NAMALWA (cell line): ENCODE measurements around the gene MYO5B.
A peak's percentile ranks its signal among the peaks of the same experiment; 100 is the strongest.
"Not testable (repeated sequence)": the region's sequence is repeated elsewhere in the genome, so short reads cannot be mapped to it uniquely, and the experiment has no call there.

Experiments
- DNase-seq: peaks from one replicate; pipeline ENCODE4 v3.0.0-alpha.2; 2015; ENCODE audit warnings: low spot score

MYO5B gene

DNA sequence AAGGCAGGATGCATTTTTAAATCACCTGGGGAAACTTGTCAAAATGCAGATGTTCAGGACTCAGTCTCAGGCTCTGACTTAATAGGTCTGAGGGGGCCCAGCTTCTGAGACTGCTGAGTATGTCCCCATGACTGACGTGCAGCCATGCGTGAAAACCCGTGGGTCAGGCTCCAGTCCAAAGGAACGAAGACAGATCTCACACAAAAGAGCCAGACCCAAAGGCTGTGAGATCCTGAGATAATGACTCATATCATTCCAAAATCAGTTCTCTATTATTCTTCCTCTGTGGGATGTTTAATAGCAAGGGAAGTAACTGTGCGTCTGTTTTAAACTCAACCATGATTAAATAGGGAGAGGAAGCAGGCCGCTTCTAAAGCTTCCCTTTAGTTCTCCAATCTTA is 274.2 kb downstream of the MYO5B start:
- no peak for DNase-seq

DNA sequence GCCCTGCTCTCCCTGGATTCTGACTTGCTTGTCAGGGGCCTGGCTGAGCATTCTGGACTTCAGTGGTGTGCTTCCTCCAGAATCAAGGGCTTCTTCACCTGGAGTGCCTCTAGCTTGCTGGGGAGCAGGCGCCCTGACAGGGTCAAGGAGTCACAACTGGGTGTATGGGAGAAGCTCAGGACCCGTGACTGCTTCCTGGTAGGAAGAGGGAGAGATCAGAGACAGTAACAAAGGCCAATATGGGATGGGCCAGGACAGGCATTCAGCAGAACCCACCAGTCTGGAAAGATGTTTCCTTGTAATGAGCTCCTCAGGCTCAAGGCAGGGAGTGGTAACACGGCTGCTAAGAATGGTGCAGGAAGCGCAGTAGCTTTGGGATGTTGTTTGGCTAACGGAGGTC is 277.2 kb downstream of the MYO5B start:
- no peak for DNase-seq

DNA sequence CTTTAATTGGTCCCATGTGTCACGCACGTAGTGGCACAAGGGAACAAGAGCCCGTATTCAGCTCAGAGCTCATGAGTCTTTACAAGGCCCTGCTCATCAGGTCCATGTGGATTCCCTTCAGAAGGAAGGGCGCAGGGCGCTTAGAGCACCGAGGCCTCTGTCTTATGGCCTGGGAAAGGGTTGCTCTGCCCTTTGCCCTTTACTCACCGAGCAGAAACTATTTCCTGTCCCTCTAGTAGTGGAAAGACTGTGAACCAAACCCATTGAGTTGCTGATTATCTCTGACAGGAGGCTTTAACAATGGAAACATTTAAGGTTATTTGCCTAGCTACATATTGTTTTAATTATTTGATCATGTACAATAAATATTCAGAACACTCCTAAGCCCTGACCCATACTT is 279.6 kb downstream of the MYO5B start:
- DNase-seq, result no peak

DNA sequence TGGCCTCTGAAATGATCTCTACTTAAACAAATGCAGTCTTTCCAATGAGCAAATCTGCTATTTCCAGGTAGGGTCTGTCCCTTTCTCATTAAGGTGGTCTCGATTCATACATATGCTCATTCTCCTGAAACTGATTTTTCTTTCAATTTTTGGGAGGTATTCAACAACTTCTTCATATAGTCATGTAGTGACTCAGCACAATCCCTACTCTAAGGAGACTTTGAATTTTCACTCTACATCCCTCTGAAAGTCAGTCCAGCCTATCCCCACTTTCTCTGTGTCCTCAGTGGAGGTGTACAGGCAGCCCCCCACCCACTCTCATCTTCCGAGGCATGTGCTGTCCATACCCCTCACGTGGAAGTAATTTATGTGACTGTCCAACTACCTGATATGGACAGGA is 281.7 kb downstream of the MYO5B start:
- no peak for DNase-seq

DNA sequence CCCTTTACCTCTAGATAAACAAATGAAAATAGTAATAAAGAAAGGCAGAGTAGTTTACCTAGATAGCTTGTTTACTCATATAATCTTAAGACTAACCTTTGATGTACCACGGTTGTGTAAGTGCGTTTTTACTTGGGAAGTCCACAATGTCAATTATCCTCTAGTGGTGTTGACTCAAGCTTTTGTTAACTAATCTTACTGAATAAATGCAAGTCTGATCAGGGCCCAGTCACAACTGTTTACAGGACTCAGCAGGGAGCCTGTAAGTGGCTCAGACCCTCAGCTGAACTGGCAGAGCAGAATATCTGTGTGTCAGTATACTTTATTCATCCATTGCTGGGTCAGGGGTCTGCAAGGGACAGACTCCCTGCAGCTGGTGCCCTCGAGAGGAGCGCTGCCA is 283.5 kb downstream of the MYO5B start:
- DNase-seq, result no peak

DNA sequence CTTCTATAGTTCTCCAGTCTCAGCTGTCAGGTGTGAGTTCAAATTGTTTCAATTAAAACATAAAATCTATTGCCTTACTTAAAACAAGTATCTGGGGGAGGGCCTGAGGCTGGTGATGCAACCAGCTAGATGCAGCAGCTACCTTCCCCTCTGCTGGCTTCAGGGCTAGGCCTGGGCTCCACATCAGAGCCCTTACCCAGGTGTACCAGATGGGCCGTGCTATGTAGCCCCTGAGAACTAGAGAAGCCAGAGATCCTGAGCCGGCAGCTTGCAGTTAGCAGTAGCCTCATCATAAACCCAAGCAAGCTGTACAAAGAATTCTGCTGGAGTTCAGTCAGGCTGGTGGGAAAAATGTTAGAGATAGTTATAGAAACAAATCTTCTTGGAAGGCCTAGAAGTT is 284.0 kb downstream of the MYO5B start:
- no peak for DNase-seq

DNA sequence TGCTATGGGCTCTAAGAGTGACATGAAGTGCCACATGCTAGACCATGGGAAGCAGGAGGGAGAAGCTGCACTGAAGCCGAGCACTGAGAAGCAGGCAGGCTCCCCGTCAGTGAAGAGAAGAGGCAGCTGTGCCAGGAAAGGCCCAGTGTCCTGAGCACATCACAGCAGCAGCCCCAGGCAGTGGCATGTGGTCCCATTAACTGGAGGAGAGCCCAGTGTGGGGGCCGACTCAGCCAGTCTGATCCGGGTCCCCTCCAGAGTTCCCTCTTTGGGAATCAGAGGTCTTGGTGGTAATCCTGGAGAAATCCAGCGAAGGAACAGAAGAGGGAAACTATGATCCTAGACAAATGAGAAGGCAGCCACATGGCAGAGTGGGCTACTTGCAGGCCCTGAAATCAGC is 284.9 kb downstream of the MYO5B start:
- no peak for DNase-seq

DNA sequence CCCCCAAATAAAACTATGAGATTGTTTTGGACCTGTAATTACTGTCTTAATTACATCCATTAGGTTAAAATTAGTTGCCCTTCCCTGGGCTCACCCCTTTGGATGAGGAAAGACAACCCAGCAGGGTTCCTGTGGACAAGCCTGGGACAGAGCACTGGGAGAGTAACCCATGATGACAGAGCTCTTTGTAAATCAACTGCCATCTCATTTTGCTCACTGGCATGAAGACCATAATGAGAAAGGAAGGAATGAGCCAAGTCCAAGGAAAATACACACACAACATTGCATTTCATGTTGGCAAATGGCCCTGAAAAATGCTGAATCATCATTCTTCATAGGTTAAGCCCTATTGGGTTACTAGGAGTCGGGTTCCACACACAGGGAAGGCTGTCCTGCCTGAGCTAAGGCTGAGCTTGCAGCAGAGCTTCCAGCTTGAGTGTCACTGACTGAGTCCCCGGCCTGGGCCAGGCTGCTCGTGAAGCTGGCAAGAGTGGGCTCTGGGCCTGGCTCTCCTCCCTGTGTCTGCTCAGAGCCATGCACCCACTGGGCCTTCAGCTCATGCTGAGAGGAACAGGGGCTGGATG is 287.5 kb downstream of the MYO5B start:
- DNase-seq, result no peak

DNA sequence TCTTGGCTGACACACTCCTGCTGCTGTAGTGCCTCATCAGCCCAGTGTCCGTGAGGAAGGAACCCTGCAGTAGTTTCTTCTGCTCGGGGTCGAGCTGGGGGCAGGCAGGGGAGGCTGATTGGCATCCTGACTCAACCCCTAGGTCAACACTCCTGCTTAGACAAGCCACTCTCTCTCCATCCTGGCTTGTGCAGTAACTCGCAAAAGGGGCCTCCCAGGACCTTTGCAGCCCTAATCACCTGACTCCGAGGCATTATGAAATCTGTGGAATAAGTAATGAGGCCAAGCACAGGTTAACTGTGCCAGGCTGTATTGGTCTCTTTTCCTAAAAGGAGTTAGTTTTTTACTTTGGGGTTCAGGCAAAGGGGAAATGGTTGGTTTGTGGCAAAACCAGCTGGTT is 289.2 kb downstream of the MYO5B start:
- no peak for DNase-seq

DNA sequence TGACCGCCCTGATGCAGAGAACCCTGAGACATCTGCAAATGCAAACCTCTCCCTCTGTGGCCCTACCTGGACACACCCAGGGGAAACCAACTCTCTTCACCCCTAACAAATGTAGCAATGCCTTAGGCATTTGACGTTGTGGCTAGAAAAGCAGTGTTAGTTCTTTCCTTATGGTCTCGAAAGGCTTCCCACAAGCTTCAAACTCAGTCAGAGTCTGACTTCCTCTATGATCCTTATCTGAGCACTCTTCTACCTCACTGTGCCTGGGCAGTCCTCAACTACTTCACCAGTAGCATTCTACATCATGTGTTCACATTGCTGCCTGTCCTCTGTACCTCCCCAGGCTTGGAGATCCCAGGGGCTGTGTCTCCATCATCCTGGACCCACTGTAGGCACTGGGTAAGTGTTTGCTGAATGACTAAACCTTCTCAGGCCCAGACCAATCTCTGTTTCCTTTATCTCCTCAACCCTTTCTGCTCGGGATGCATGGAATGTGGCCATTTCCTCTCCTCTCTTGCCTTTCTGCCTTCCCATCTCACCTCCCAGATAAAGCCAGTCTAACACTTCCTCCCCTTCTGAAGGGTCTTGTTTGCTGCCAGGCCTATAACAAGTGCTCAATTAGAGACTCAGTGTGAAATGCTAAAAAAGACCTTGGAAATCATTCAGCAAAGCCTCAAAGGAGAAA is 289.9 kb downstream of the MYO5B start:
- no peak for DNase-seq

DNA sequence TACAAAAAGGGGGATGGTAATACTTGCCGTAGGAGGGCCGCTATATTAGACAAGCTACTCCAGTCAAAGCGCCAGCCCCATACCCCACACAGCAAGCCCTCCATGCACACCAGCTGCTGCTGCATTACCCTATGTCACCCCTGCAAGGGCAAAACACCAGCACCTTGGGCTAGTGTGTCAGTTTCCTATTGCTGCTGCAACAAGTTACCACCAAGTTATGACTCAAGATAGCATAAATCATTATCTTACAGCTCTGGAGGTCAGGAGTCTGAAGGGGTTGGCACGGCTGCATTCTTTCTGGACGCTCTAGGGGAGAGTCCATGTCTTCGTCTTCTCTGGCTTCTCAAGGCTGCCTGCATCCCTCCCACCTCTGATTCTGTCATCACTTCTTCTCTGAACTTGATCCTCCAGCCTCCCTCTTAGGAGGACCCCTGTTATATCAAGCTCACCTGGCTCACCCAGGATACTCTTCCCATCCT is 293.0 kb downstream of the MYO5B start:
- no peak for DNase-seq

DNA sequence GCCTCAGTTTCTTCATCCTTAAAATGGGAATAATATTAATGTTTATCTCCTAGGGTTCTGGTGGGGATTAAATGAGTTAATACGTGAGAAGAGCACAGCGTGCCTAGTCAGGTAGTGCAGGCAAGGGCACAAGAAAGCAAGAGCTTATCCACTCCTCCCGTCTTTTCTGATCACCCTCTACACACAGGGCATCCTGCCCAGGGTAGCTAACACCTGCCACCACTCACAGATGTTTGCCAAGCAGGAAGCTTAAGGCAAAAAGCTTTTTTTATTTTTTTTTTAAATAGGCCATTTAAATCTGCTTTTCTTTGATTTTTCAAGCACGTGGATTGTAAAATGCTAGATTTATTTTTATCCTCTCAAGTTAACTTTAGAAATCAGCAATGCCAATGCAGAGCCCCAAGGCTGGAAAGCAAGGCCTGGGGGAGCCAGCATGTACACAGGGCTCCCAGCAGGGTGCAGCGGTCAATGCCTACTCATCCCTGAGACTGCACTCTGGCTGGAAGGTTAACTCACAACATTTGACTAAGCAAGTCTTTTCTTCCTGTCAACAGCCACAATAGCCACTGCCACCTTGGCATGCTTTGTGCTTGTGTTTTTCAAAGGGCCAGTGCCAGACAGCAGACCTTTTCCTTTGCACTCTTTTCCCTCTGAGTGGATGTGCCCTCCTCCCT is 295.2 kb downstream of the MYO5B start:
- DNase-seq, result peak; percentile 11

DNA sequence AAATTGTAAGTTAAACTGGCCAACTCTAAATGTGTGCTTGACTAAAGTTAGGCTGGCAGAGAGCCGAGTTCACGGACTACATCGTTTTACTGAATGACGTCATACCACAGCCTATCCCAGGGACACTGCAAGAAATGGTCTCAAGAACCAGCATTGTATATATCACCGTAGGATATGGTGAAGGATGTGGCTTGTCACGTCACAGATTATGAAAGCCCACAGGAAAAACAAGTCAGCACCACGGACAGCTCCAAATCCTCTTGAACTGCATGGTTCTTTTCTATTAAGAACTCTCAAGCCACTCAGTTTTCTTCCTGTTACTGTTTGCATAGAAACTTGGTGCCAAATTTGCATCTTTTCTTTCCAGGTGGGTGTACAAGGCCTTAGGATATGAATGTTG is 296.5 kb downstream of the MYO5B start:
- peak; percentile 79 for DNase-seq

DNA sequence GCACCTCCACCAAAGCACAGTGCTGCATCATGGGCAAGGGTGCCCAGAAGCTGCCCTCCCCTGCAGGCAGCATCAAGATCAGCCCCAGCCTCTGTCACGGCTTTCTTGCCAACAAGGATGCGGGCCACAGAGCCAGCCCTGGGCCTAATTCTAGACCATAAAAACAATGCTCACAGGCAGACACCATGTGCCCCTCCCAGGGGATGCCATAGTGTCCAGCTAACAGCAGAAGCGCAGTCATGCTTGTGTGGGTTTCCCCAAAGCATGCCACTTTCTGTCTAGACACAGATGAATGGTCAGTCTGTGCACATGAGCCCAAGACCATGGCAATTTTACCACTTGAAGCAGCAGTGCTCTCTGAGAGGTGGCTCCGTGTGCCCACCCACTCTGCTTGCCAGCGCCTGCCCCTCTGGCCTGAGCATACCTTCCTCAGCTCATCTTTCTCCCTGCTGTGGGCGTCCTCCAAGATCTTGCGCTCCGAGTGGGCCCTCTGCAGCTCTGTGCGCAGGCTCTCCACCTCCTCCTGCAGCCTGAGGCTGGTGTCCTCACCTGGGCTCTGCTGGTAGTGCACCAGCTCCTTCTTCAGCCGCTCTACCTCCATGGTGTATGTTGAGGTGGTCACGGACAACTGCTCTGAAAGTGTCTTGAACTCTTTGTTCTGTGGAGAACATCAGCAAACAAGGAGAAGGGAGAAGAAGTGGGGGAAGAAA is 300.3 kb downstream of the MYO5B start:
- DNase-seq, result no peak

DNA sequence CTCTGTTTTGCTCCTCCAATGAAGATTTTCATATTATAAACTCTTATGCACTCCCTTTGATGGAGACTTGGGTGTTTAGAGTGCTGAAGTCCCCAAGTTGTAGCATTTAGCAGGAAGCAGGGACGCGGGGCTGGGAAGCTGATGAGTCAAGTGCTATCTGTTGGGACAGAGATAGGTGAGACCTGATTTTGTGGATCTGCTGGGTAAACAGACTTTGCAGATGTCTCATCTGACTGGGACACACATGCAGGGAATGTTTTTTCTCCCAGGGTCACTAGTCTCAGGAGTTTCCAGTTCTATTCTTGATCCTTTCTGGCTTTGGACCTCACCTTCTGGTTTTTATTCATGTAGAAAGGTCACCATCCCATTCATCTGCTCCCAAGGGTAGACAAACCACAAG is 301.9 kb downstream of the MYO5B start:
- no peak for DNase-seq

DNA sequence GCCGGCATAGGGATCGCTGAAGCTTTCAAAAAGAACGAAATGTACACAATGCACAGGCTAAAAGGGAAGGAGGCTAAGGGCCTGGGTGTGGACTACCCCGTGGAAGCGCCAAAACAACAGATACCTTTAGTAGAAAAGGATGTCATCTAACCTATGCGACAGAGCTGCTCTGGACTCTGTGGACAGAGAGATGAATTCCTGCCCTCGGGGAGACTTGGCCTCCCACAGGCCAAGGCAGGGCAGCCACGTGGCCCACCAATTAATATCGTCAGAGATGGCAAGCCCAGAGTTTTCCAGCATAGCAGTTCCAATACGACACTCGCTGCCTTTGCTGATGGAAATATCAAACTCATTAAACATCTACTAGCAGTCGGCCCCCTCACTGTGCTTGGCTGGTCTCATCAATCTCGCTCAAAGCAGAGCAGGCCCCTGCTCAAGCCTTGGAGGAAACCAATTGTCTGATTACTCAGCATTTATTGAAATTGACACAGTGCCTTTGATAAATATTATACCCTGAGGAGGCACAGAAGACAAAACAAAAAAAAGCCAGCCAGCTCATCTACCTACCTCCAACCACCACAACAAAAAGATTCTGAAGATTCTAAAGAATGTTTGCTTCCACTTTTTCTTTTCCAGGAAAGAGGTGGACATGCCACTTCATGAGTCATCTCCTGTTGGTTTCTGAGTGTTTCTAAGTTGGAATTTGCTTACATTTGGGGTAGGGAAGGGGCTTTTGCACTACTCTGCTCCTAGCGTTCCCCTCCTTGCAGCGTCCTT is 302.6 kb downstream of the MYO5B start:
- no peak for DNase-seq

DNA sequence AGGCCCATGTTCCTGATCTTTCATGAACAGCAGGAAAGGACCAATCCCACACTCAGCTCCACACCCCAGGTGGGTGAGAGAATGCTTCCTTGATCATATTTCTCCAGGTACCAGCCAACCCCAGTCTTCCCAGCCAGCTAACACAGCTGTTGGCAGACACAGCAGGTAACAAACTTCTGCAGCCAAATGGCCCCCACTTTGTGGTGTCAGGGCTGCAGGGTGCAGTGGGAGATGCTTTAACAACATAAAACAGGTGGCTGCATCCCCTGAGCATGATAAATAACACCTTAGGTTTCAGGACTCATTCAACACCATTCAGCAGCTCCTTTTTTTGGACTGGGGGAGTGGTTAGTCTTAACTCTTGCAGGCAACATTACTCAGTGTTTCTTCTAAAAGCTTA is 304.9 kb downstream of the MYO5B start:
- DNase-seq, result no peak

DNA sequence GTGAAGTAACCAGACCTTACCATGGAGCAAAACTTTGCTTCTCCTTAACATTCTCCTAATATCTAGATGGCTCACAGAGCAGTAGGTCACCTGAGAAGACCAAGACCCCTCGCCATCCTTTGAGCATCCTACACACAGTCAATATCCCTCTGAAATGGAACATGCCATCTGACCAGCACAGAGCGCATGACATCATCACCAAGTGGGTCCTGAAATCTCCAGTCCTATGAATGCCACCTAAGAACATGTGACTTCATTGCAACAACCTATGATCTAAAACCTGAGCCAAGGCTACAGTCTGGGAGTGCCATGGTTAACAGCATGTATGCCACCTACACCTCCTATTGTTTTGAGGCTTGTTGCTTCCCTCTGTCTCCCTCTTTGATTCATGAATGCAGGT is 305.4 kb downstream of the MYO5B start:
- DNase-seq, result not testable (repeated sequence)

DNA sequence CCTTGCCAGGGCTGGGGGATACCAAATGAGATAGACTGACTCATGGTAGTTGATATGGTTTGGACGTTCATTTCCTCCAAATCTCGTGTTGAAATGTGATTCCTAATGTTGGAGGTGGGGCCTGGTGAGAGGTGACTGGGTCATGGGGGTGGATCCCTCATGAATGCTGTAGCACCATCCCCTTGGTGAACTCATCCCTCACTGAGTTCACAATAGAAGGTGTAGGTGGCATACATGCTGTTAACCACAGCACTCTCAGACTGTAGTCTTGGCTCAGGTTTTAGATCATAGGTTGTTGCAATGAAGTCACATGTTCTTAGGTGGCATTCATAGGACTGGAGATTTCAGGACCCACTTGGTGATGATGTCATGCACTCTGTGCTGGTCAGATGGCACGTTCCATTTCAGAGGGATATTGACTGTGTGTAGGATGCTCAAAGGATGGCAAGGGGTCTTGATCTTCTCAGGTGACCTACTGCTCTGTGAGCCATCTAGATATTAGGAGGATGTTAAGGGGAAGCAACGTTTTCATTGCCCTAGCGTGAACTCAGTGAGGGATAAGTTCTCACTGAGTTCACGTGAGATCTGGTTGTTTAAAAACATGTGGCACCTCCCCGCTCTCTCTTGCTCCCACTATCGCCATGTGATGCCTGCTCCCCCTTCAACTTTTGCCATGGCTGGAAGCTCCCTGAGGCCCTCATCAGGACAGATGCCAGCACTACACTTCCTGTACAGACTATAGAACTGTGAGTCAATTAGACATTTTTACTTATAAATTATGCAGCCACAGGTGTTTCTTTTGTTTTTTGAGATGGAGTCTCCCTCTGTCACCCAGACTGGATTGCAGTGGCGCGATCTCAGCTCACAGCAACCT is 307.8 kb downstream of the MYO5B start:
- peak; percentile 54 for DNase-seq

DNA sequence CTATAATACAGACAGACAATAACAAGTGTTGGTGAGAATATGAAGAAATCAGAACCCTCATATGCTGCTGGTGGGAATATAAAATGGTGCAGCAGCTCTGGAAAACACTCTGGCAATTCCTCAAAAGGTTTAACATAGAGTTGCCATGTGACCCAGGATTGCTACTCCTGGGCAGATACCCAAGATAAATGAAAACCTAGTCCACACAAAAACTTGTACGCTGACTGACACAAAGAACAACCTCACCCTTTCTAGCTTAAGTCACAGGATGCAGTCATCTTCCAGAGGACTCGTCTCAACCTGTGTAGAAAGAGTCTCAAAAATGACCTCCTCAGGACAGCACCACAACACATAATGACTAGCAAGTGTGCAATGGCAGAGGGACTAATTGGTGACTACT is 310.0 kb downstream of the MYO5B start:
- no peak for DNase-seq

DNA sequence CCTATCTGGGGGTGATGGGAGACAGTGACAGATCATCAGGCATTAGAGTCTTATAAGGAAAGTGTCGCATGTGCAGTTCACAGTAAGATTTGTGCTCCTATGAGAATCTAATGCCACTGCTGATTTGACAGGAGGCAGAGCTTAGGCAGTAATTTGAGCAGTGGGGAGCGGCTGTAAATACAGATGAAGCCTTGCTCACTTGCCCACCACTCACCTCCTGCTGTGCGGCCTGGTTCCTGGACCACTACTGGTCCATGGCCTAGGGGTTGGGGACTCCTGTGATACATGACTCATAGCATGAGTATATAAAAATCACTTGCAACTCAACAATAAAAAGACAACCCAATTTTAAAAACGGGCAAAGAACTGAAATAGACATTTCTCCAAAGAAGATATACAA is 310.5 kb downstream of the MYO5B start:
- DNase-seq, result no peak
